GM18526 (cell line): ENCODE data around the gene TTC27.

Source experiments
- POLR2A ChIP-seq: IDR thresholded peaks from 3 replicates; pipeline ENCODE4 v1.6.1; 2011; ENCODE audit not compliant: insufficient read length; ENCODE audit errors: extremely low read depth

The TTC27 gene

DNA sequence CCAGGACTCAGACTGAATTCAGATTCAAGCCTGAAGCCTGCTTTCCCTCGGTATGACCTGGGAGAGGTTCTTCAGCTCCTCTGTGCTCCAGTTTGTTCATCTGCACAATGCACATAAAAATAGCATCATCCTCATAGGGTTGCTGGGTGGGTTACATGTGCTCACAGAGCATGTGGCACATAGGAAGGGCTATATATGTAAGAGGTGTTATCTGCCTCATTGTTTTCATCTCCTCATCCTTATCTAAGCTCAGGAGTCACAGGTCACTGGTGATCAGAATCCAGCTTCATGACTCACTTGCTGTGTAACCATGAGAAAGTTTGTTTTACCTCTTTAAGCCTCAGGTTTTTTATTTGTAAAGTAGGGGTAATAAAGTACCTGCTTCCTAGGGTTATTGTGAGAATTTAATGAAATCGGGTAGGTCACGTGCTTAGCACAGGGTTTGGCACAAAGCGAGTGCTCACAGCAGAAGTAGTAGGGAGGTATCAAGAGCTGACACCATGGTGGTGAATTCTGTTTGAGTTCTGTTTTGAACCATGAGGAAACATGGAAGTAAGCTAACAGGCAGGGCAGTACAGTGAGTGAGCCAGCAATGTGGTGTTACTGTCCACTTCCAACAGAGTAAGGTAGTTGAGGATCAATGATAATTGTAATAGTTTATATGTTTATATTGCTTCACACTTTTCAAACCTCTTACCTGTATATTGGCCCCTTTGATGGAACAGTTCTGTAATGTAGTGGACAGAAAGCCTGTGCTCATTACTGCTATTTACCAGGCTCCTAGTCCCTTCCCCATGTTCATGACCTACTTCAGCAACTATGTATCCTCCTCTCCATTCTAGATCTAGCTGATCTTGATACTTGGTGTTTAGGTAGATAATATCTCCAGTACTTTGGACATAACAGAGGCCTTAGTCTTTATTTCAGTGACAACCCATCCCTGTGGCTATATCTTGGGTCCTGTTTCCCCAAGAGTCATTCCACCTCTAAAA is 177.6 kb downstream of the TTC27 start:
- no peak for TF ChIP-seq POLR2A

DNA sequence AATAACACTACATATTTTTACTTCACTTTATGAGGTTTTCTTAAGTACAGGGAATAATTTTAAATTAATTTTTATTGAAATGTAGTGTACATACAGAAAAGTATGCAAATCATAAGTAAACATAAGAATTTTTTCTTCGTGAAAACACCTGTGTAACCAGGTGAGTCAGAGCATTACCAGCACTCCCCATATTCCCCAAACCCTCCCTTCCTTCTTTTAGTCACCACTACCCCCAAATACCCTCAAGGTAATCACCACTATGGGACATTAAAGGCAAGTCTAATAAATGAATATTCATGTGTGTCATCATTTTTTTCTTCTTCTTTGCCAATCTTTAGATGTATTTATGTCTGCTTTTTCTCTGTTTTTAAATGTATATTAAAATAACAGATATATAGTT is 179.0 kb downstream of the TTC27 start:
- no peak for TF ChIP-seq POLR2A

DNA sequence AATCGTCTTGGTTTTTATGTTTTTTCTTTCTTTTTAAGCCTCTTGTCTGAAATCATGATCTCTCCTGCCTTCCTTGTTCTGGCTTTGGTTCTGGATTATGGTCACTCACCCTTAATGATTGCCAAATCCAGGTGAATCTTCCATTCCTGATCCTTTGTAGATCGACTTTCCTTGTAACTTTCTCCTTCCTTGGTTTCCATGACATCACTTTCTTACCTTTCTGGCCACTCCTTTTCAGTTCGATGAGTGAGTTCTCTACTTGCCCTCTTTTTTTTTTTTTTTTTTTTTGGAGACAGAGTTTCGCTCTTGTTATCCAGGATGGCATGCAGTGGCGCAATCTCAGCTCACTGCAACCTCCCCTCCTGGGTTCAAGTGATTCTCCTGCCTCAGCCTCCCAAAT is 179.8 kb downstream of the TTC27 start:
- no peak for TF ChIP-seq POLR2A

DNA sequence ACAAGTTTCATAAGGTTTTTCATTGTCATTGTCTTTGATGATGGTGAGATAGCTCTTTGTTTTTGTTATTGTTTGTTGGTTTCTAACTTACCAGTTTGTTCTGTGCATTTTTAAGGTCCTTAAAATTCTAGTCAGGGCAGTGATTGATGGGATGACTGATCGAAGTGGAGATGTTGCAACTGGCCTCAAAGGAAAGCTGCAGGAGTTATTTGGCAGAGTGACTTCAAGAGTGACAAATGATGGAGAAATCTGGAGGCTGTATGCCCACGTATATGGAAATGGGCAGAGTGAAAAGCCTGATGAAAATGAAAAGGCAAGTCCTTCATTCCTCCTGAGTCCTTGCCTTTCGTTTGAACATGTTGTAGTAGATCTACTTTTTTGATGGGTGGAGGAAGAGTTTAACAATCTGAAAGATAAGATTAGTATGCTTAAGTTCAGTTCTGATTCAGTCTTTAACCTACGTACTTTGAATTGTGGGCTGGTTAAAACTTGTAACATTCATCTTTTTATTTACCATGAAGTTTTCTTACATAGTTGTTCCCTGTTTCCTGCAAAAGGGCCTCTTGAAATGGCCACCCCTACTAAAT is 183.2 kb downstream of the TTC27 start:
- TF ChIP-seq POLR2A, result no peak

DNA sequence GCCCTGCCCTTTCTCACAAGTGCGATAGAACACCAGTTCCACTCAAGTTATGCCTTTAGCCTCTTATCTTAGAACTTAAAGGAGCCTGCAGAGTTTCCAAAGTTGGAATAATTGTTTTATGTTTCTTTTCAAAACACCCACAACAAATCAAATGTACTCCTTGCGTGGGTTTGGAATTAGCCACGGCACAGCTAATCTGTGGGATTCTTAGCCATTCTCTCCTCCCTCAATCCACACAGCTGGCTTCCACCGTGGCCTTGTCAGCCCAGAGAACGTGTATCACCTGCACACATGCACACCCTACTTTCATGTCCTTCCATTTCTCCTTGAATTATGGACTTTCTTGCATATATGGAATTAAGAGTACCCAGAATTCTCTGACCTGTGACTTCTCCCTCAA is 183.8 kb downstream of the TTC27 start:
- no peak for TF ChIP-seq POLR2A

DNA sequence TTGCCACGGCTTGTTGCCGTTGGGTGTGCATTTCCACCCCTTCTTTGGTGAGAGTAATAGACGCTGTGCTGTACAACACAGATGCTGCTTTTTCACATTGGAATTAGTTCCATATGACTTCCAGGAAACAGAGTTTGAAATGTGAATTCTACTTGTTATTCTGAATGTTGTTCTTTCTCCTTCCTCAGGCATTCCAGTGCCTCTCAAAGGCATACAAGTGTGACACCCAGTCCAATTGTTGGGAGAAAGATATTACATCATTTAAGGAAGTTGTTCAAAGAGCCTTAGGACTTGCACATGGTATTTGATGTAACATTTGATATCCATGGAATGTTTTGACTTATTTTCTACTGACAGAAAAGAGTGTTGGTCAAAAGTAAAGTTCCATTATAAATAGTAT is 184.5 kb downstream of the TTC27 start:
- no peak for TF ChIP-seq POLR2A

DNA sequence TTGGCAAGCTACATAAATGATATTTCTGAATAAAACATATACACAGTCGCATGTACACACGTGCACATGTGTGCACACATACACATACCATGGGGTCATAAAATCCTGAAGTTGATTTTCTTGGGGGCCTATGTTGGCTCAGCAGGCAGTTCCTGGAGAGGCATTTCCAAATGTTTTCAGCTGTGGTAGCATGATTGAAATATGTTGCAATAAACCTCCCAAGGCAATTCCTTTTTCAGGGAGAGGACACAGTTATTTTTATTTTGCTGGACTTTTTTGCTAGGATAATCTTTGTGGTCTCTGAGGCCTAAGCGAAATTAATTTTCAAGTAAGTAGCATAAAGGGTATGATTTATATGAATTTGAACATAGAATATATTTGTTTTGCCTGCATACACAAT is 192.2 kb downstream of the TTC27 start:
- no peak for TF ChIP-seq POLR2A

DNA sequence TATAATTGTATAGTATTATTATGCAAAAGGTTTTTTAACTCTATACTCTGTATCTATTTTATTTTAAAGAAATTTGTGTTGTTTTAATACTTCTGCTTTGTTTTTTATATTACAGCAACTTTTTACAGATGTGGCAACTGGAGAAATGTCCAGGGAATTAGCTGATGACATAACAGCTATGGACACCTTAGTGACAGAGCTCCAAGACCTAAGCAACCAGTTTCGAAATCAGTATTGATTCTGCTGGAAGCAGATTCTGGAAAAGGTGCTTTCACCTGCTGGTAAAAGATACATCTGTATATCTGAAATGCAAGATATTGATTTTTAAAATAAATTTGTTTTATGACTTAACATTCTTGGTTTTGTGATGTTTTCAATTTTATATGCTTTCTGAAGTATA is 192.9 kb downstream of the TTC27 start:
- TF ChIP-seq POLR2A, result no peak

DNA sequence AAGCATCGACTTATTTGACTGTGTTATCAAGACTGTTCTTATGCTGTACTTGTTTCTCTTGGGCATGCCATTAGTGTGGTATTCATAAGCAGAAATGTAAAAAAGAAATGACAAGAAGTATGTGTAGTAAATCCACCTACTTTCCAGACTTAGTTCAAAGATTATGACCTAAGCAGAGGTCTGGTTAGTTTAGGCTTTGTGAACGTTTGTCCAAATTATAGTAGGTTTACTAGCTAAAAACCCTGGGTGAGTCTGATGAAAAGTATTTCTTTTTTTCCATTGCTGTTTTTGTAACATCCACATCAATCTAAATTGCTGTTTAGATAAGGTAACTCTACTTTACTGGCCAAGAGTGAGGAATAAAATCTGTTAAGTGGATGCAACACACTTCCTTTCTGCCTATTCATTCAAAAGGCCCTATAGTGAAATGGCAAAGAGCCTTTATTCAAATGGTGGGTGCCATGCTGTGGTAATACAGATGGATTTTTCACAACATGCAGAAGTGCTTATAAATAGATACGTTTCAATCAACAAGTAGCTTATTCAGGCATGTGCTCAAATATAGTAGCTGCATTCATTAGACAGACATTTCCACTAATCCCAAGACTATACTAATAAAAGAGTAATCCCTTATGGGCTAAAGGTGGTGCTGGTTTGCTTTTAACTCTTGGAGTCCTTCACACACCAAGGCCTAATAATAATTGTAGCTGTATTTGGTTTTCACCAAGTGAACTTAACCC is 196.4 kb downstream of the TTC27 start:
- TF ChIP-seq POLR2A, result no peak

DNA sequence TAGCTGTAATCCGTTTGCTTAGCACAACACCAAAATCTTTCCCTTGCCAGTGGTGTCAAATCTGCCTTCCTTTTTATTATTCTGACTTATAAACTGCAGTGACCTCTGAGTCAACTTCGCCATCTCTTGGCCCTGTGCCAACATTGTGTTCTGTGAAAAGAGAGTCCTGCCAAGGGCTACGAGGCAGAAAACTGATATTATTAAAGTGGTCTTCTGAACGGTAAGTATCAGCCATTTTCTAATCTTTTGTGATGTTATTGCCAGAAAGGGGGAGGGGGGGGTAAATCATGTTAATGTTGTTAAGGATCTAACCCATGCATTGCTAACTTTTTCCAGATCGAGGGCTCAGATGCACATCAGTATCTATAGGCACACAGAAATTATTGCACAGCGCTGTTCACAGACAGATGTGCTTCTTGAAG is 197.5 kb downstream of the TTC27 start:
- TF ChIP-seq POLR2A, result no peak

DNA sequence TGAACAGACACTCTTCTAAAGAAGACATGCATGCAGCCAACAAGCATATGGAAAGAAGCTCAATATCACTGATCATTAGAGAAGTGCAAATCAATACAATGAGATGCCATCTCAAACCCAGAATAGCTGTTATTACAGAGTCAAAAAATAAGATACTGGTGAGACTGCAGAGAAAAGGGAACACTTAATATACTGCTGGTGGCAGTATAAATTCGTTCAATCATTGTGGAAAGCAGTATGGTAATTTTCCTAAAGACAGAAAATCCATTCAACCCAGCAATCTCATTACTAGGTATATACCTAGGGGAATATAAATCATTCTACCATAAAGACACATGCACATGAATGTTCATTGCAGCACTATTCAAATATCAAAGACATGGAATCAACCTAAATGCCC is 202.3 kb downstream of the TTC27 start:
- TF ChIP-seq POLR2A, result no peak

DNA sequence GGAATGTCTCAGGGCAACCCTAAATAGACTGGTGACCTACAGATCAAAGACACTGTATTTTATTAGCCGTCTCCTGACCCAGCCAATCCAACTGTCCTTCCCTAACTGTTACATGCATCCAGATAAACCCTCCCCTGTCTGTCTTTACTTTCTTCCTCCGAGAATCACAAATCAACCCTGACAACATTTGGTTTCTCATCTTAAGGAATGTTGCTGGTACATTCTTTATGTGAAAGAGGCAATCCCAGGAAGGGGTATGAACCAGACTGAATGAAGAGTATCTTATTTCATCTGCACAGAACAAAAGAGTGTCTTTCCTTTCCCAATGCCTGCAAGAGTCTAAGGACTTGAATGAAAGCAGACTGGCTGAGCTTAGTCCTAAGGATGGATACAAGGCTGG is 205.0 kb downstream of the TTC27 start:
- TF ChIP-seq POLR2A, result no peak

DNA sequence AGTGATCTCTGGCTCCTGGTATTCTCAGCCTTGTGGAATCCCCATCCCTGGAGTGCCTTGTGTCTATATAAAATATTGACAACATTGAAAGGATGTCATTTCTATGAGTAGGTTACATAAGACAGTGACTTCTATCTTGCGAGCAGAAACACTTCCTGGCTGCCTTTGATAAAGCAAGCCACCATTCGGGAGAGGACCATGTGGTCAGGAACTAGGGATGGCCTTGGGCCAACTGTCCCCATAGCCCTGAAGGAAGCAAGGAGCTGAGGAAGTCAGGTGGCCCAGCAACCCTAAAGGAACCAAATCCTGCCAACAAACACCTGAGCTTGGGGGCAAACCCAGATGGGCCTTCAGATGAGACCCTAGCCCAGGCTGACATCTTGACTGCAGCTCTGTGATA is 205.9 kb downstream of the TTC27 start:
- TF ChIP-seq POLR2A, result no peak

DNA sequence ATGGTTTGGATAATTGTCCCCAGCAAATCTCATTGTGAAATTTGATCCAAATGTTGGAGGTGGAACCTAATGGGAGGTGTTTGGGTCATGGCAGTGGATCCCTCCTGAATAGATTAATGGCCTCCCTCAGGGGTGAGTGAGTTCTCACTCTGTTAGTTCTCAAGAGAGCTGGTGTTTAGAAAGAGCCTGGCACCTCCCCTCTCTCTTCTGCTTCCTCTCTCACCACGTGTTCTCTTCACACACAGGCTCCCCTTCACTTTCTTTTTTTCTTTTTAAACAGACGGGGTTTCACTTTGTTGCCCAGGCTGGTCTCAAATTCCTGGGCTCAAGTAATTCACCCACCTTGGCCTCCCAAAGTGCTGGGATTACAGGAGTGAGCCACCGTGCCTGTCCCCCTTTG is 207.3 kb downstream of the TTC27 start:
- no peak for TF ChIP-seq POLR2A

DNA sequence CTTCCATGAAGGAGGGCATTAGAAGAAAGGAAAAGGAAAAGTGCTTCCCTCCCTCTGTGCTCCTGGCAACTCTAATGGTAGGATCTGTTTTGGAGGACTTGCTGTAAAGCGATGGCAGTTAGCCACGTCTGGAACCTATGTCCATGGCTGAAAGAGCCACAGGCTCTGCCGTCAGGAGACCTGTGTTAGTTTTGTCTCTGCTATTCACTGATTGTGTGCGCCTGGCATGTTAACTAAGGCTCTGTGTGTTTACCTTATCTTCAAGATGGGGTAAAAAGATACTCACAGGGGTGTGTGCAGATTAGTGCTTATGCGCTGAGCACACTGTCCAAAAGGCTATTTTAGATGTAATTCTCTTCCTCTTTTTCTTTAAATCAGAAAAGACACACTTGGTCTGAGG is 209.1 kb downstream of the TTC27 start:
- TF ChIP-seq POLR2A, result no peak

DNA sequence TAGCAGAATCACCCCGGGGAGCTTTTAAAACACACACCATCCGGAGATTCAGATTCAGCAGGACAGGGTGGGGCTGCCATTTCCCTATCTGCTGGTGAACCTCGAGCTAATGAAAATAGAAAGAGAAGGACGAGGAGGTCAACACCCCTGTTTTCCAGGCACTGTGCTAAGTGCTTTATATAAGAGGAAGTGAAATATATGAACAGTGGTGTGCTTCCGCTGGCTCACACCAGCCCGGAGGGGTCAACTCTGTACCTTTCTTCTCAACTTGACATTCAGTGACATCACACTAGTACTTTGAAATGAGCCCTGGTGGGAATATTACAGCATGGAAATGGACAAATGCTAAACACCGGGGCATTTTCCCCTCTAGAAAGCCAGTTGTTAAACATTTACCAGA is 210.6 kb downstream of the TTC27 start:
- no peak for TF ChIP-seq POLR2A

DNA sequence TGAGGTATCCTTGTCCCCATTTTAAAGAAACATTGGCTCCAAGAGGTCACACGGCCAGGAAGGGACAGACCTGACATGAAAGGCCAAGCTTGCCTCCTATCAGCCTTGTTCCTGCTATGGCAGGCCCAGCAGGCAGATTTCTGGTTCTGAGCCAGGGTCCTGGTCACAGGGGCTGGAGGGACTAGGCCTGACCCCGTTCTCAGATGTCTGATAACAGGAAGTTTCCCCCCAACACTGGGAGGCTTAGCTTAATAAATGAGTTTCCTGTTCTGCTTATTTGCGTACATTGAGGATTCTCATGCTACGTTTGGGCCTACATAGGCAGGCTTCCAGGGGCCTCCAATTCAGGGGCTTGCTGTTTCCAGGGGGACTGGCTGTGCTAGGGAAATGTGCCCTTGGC is 211.1 kb downstream of the TTC27 start:
- TF ChIP-seq POLR2A, result no peak
